Smooth muscle cell (in vitro differentiated cells): Measurements from ENCODE around the gene NCK2. TPM values are rescaled to one million over a fixed set of nuclear protein-coding genes. Genes with fewer than 3 reads are reported as not detected.
"Not testable (repeated sequence)": the region's sequence is repeated elsewhere in the genome, so short reads cannot be mapped to it uniquely, and the experiment has no call there.

Experiments
- DNase-seq: peaks from one replicate; lab custom pipeline; 2025; ENCODE audit not compliant: unreplicated experiment; lab: John Stamatoyannopoulos, UW
- H2AFZ ChIP-seq: fragments of 200-600 bp; sonication (generic); 2 replicates; pipeline ENCODE4 v1.6.0; 2016; ENCODE audit warnings: antibody characterized with exemption, low read depth, mild to moderate bottlenecking
- H3F3A ChIP-seq: fragments of 200-600 bp; sonication (generic); 2 replicates; pipeline ENCODE4 v1.6.0; 2017; ENCODE audit warnings: antibody characterized with exemption, low read depth
- H3K27ac ChIP-seq: fragments of 200-600 bp; sonication (generic); 2 replicates; pipeline ENCODE4 v1.5.1; 2016; ENCODE audit warnings: low read depth, mild to moderate bottlenecking
- H3K27me3 ChIP-seq: fragments of 200-600 bp; sonication (generic); 2 replicates; pipeline ENCODE4 v1.6.1; 2016; ENCODE audit warnings: low read depth, mild to moderate bottlenecking
- H3K36me3 ChIP-seq: fragments of 200-600 bp; sonication (generic); 2 replicates; pipeline ENCODE4 v1.5.1; 2016; ENCODE audit warnings: low read depth
- H3K4me1 ChIP-seq: fragments of 200-600 bp; sonication (generic); 2 replicates; pipeline ENCODE4 v1.5.1; 2016; ENCODE audit warnings: low read depth
- H3K4me2 ChIP-seq: fragments of 200-600 bp; sonication (generic); 2 replicates; pipeline ENCODE4 v1.6.0; 2016; ENCODE audit warnings: mild to moderate bottlenecking
- H3K4me3 ChIP-seq: fragments of 200-600 bp; sonication (generic); 2 replicates; pipeline ENCODE4 v1.5.1; 2016; ENCODE audit warnings: mild to moderate bottlenecking
- H3K79me2 ChIP-seq: fragments of 200-600 bp; sonication (generic); 2 replicates; pipeline ENCODE4 v1.6.0; 2016; ENCODE audit warnings: low read depth, mild to moderate bottlenecking
- H3K9ac ChIP-seq: fragments of 200-600 bp; sonication (generic); 2 replicates; pipeline ENCODE4 v1.6.0; 2016; ENCODE audit warnings: low read depth
- H3K9me3 ChIP-seq: fragments of 200-600 bp; sonication (generic); replicated peaks from 2 replicates; pipeline ENCODE4 v1.5.1; 2016; ENCODE audit warnings: low read depth
- H4K20me1 ChIP-seq: fragments of 200-600 bp; sonication (generic); 2 replicates; pipeline ENCODE4 v1.6.0; 2016; ENCODE audit warnings: low read depth
- CTCF ChIP-seq: fragments of 200-600 bp; sonication (generic); IDR thresholded peaks from 2 replicates; pipeline ENCODE4 v1.5.1; 2017; ENCODE audit warnings: borderline replicate concordance, mild to moderate bottlenecking, antibody characterized with exemption; ENCODE audit not compliant: insufficient read depth, poor library complexity, severe bottlenecking
- WGBS: methylation state at CpG from one replicate; pipeline ENCODE4 v1.1.7; 2016; ENCODE audit warnings: low lambda C conversion rate; 5-methylcytosine and 5-hydroxymethylcytosine counted together
- polyA plus RNA-seq: library from polyadenylated mRNA; unstranded; fragments of >200 nt; fragmentation: Nextera tagmentation; extraction: Ambion mirVana; gene quantifications from 2 replicates; pipeline ENCODE4 v1.2.1, GENCODE V29; 2016
- total RNA-seq: library from RNA; depleted of rRNA; stranded (reverse); fragments of >200 nt; gene quantifications from 2 replicates; pipeline ENCODE4 v1.2.3, GENCODE V29; 2014

The NCK2 gene
- total and polyA plus RNA-seq, 2 experiments from 2014 or later: 29.0 to 50.5 TPM

- H3K79me2 ChIP-seq: peaks cover 6% of the 10 kb centered on the region
- peaks cover 8% of the 10 kb centered on the region for H3K9me3 ChIP-seq
- no peaks in the 10 kb centered on the region for H3K36me3 ChIP-seq
- no peak for DNase-seq
- TF ChIP-seq CTCF: no peak
- H3F3A ChIP-seq: no peaks in the 10 kb centered on the region
- H3K9ac ChIP-seq: no peak overlapping the region
- peaks cover 6% of the 10 kb centered on the region for H4K20me1 ChIP-seq
- H3K4me3 ChIP-seq: no peak overlapping the region
- H2AFZ ChIP-seq: no peak overlapping the region
- no peaks in the 10 kb centered on the region for H3K27me3 ChIP-seq
- WGBS: 95% methylated on average over 4 of the region's 4 CpGs
- no peaks in the 10 kb centered on the region for H3K4me1 ChIP-seq
- H3K27ac ChIP-seq: no peak overlapping the region
- no peak overlapping the region for H3K4me2 ChIP-seq
Observed at GRCh38 chr2:105896765-105897163, 152.1 kb downstream of the NCK2 start.

GRCh38 chr2:105897694-105898093, 153.0 kb downstream of the NCK2 start:
- H2AFZ ChIP-seq, H3K79me2 ChIP-seq, H3K27ac ChIP-seq, H3K27me3 ChIP-seq, H3K9me3 ChIP-seq, H3K4me1 ChIP-seq, H3F3A ChIP-seq, H3K4me2 ChIP-seq, H3K9ac ChIP-seq, H3K4me3 ChIP-seq, H3K36me3 ChIP-seq, H4K20me1 ChIP-seq, DNase-seq: not testable (repeated sequence)
- 97% methylated on average over 1 of the region's 1 CpG for WGBS

GRCh38 chr2:105903051-105903674, 158.5 kb downstream of the NCK2 start:
- no peak overlapping the region for H3K9ac ChIP-seq
- H3K4me3 ChIP-seq: no peak overlapping the region
- no peak overlapping the region for H3K4me2 ChIP-seq
- WGBS: 95% methylated on average over 7 of the region's 7 CpGs
- TF ChIP-seq CTCF: no peak
- DNase-seq: no peak
- H3K4me1 ChIP-seq: no peaks in the 10 kb centered on the region
- H3K79me2 ChIP-seq: no peaks in the 10 kb centered on the region
- H3K36me3 ChIP-seq: no peaks in the 10 kb centered on the region
- no peak overlapping the region for H2AFZ ChIP-seq
- H3K9me3 ChIP-seq: peaks cover 1% of the 10 kb centered on the region
- no peaks in the 10 kb centered on the region for H4K20me1 ChIP-seq
- H3K27ac ChIP-seq: no peak overlapping the region
- H3K27me3 ChIP-seq: no peaks in the 10 kb centered on the region
- H3F3A ChIP-seq: no peaks in the 10 kb centered on the region

- no peaks in the 10 kb centered on the region for H3F3A ChIP-seq
- H3K9ac ChIP-seq: no peak overlapping the region
- H3K4me3 ChIP-seq: no peak overlapping the region
- H4K20me1 ChIP-seq: no peaks in the 10 kb centered on the region
- H2AFZ ChIP-seq: no peak overlapping the region
- H3K79me2 ChIP-seq: no peaks in the 10 kb centered on the region
- 94% methylated on average over 2 of the region's 2 CpGs for WGBS
- no peak for DNase-seq
- H3K27me3 ChIP-seq: no peaks in the 10 kb centered on the region
- H3K9me3 ChIP-seq: no peaks in the 10 kb centered on the region
- no peak for TF ChIP-seq CTCF
- no peak overlapping the region for H3K27ac ChIP-seq
- H3K4me1 ChIP-seq: no peaks in the 10 kb centered on the region
- H3K4me2 ChIP-seq: no peak overlapping the region
- H3K36me3 ChIP-seq: no peaks in the 10 kb centered on the region
Observed at GRCh38 chr2:105904938-105905337, 160.2 kb downstream of the NCK2 start.
